Ascending aorta (tissue), 2 donors: ENCODE data around the gene KRT2. TPM values are rescaled to one million over a fixed set of nuclear protein-coding genes. Genes with fewer than 3 reads are reported as not detected.

Experiments used
- DNase-seq, 2 donors: peaks; one replicate each; pipeline ENCODE4 v3.0.0-alpha.2; 2019; ENCODE audit warnings: low spot score in 2 of 2
- H3K27ac ChIP-seq, 2 donors: fragments of 200-600 bp; sonication (generic); one replicate each; pipeline ENCODE4 v1.5.1; 2016 to 2017; ENCODE audit warnings: mild to moderate bottlenecking in 1 of 2
- H3K27me3 ChIP-seq: fragments of 200-600 bp; sonication (generic); one replicate; pipeline ENCODE4 v1.5.1; 2017
- H3K36me3 ChIP-seq, 2 donors: fragments of 200-600 bp; sonication (generic); one replicate each; pipeline ENCODE4 v1.5.1; 2016
- H3K4me1 ChIP-seq, 2 donors: fragments of 200-600 bp; sonication (generic); one replicate each; pipeline ENCODE4 v1.5.1; 2016 to 2017; ENCODE audit warnings: mild to moderate bottlenecking in 1 of 2
- H3K4me3 ChIP-seq, 2 donors: fragments of 200-600 bp; sonication (generic); one replicate each; pipeline ENCODE4 v1.5.1; 2016 to 2017; ENCODE audit warnings: mild to moderate bottlenecking in 1 of 2
- H3K9me3 ChIP-seq, 2 donors: fragments of 200-600 bp; sonication (generic); one replicate each; pipeline ENCODE4 v1.5.1; 2016
- CTCF ChIP-seq, 3 experiments: fragments of 200-600 bp in 2 of 3; fragments of 450-650 bp in 1 of 3; sonication (generic) in 2 of 3; IDR thresholded peaks; one replicate each; pipeline ENCODE4 v1.5.1; 2016 to 2019; ENCODE audit warnings: antibody characterized with exemption in 3 of 3, mild to moderate bottlenecking in 1 of 3, moderate library complexity in 1 of 3
- intact Hi-C: fragments of 100-400 bp; cut with DNase I; formaldehyde crosslinking; loops from one replicate; pipeline ENCODE4 v1.15.1; 2023
- total RNA-seq: library from RNA; depleted of rRNA; stranded (reverse); fragments of >200 nt; gene quantifications from one replicate; pipeline ENCODE4 v1.1.0, GENCODE V29; 2016

Gene KRT2
- total RNA-seq, 1 donor from 2014 or later = not detected

DNA sequence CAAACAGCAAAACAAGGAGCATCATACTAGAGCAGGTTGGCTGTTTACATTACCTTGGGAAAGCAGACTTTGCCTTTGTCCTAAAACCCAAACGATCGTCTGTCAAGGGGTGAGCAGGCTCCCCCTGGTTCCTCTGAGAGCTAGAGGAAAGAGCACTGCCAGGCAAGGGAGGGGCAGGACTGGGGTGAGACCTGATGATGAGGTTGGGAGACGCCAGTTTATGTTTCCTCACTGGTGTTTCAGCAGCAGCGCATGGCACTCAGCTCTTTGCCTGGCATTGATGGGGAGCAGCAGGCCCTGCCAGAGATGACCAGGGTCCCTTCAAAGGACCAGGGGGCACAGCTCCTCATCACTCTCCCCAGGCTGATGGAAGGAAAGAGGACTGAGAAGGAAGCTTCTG lies 7.9 kb upstream of the KRT2 start:
- intact Hi-C loops = no loop called here
- Histone ChIP-seq H3K4me1 (no peaks in the 10 kb centered on the region), H3K4me3 (no peak overlapping the region), H3K36me3 (no peaks in the 10 kb centered on the region), H3K27ac (no peak overlapping the region), H3K27me3 (no peaks in the 10 kb centered on the region), H3K9me3 (no peaks in the 10 kb centered on the region)
- no peak for TF ChIP-seq CTCF (IDR thresholded peaks at IDR 0.05)
- DNase-seq = peak in 1 of 2 donors; percentile 28

- Histone ChIP-seq H3K27ac (no peak overlapping the region), H3K4me3 (no peak overlapping the region), H3K4me1 (no peaks in the 10 kb centered on the region), H3K36me3 (no peaks in the 10 kb centered on the region), H3K9me3 (no peaks in the 10 kb centered on the region), H3K27me3 (no peaks in the 10 kb centered on the region)
- no peak for TF ChIP-seq CTCF (IDR thresholded peaks at IDR 0.05)
- DNase-seq = peak in 1 of 2 donors; percentile 37
- intact Hi-C loops = no loop called here
Measured at GRCh38 chr12:52659395-52659794, 7.4 kb upstream of the KRT2 start.

GRCh38 chr12:52658196-52658595 lies 6.2 kb upstream of the KRT2 start:
- no peak overlapping the region for H3K4me3 ChIP-seq
- intact Hi-C loops = no loop called here
- H3K27me3 ChIP-seq = no peaks in the 10 kb centered on the region
- no peak for TF ChIP-seq CTCF (IDR thresholded peaks at IDR 0.05)
- no peak for DNase-seq
- no peaks in the 10 kb centered on the region for H3K4me1 ChIP-seq
- no peaks in the 10 kb centered on the region for H3K9me3 ChIP-seq
- H3K36me3 ChIP-seq = no peaks in the 10 kb centered on the region
- H3K27ac ChIP-seq = no peak overlapping the region

GRCh38 chr12:52657250-52657902 lies 5.4 kb upstream of the KRT2 start:
- Histone ChIP-seq H3K36me3 (no peaks in the 10 kb centered on the region), H3K4me1 (no peaks in the 10 kb centered on the region), H3K9me3 (no peaks in the 10 kb centered on the region), H3K4me3 (no peak overlapping the region), H3K27ac (no peak overlapping the region), H3K27me3 (no peaks in the 10 kb centered on the region)
- DNase-seq = no peak
- intact Hi-C loops = no loop called here
- TF ChIP-seq CTCF (IDR thresholded peaks at IDR 0.05) = no peak

- no peak for TF ChIP-seq CTCF (IDR thresholded peaks at IDR 0.05)
- no peaks in the 10 kb centered on the region for H3K36me3 ChIP-seq
Measured at GRCh38 chr12:52656616-52657015, 4.6 kb upstream of the KRT2 start.

DNA sequence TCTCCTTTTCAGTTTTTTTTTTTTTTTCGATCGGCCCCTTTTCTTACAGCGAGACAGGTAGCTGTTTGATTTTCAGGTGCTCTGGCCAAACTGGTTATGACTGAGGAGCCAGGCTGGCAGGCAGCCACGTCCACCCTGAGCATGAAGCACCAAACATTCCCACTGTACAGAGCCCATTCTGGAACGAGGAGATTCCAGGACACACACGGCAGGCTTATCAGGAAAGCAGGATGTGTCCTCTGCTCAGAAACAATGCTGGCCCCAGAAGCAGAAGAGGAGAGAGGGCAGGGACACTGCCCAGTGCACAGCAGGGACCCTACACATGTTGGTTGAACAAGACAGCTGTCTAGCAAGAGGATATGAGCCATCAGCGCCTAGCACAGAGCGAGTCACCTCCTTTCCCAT lies 3.7 kb upstream of the KRT2 start:
- Histone ChIP-seq H3K36me3 (no peaks in the 10 kb centered on the region), H3K27me3 (no peaks in the 10 kb centered on the region), H3K4me3 (no peak overlapping the region), H3K27ac (no peak overlapping the region), H3K4me1 (no peaks in the 10 kb centered on the region), H3K9me3 (no peaks in the 10 kb centered on the region)
- TF ChIP-seq CTCF (IDR thresholded peaks at IDR 0.05) = no peak
- no peak for DNase-seq
- intact Hi-C loops = no loop called here

More at GRCh38 chr12:52656616-52657015, 4.6 kb upstream of the KRT2 start:
- Histone ChIP-seq H3K27ac (no peak overlapping the region), H3K4me1 (no peaks in the 10 kb centered on the region), H3K4me3 (no peak overlapping the region), H3K27me3 (no peaks in the 10 kb centered on the region), H3K9me3 (no peaks in the 10 kb centered on the region)
- intact Hi-C loops = no loop called here
- no peak for DNase-seq
